NCI-H69 (cell line): Measurements from ENCODE around the gene SLC29A2.
"Not testable (repeated sequence)": the region's sequence is repeated elsewhere in the genome, so short reads cannot be mapped to it uniquely, and the experiment has no call there.

Source experiments
- DNase-seq: peaks from one replicate; lab custom pipeline; 2025; lab: John Stamatoyannopoulos, UW

Gene SLC29A2

GRCh38 chr11:66333896-66334604 lies 37.5 kb downstream of the SLC29A2 start:
- no peak for DNase-seq

GRCh38 chr11:66333220-66333877 lies 38.2 kb downstream of the SLC29A2 start:
- DNase-seq = no peak

- no peak for DNase-seq
Observed at GRCh38 chr11:66332371-66333219, 39.0 kb downstream of the SLC29A2 start.

GRCh38 chr11:66331542-66332370 lies 39.8 kb downstream of the SLC29A2 start:
- DNase-seq = no peak

GRCh38 chr11:66330931-66331330 lies 40.6 kb downstream of the SLC29A2 start:
- DNase-seq = no peak

GRCh38 chr11:66329165-66329673 lies 42.3 kb downstream of the SLC29A2 start:
- DNase-seq = no peak

- peak; percentile 84 for DNase-seq
Observed at GRCh38 chr11:66328302-66329144, 43.0 kb downstream of the SLC29A2 start.

GRCh38 chr11:66328031-66328301 lies 43.6 kb downstream of the SLC29A2 start:
- no peak for DNase-seq

- DNase-seq = no peak
Observed at GRCh38 chr11:66327171-66328030, 44.2 kb downstream of the SLC29A2 start.

- no peak for DNase-seq
Observed at GRCh38 chr11:66326261-66327111, 45.1 kb downstream of the SLC29A2 start.

- peak; percentile 42 for DNase-seq
Observed at GRCh38 chr11:66325263-66325671, 46.3 kb downstream of the SLC29A2 start.

- DNase-seq = no peak
Observed at GRCh38 chr11:66324664-66325063, 46.9 kb downstream of the SLC29A2 start.

- DNase-seq = no peak
Observed at GRCh38 chr11:66323684-66324083, 47.9 kb downstream of the SLC29A2 start.

- DNase-seq = no peak
Observed at GRCh38 chr11:66322732-66323427, 48.7 kb downstream of the SLC29A2 start.

GRCh38 chr11:66321606-66322005 lies 50.0 kb downstream of the SLC29A2 start:
- DNase-seq = no peak

- not testable (repeated sequence) for DNase-seq
Observed at GRCh38 chr11:66320748-66321147, 50.8 kb downstream of the SLC29A2 start.

- DNase-seq = not testable (repeated sequence)
Observed at GRCh38 chr11:66320289-66320688, 51.3 kb downstream of the SLC29A2 start.

- DNase-seq = no peak
Observed at GRCh38 chr11:66318600-66318970, 53.0 kb downstream of the SLC29A2 start.
